ENCODE data around the gene EFCAB14. TPM values are rescaled to one million over a fixed set of nuclear protein-coding genes. Genes with fewer than 3 reads are reported as not detected.

Gene EFCAB14
- total RNA-seq, 1 experiment from 2014 or later, result 52.5 TPM

- BruUV-seq (replicated peaks), result no TSS peak
- Histone ChIP-seq H3K9ac (ENCODE audit: low read length) (no peak overlapping the region), H3K79me2 (ENCODE audit: insufficient read depth, low read length) (no peaks in the 10 kb centered on the region), H3K4me3 (replicated peaks in 1 of 2; ENCODE audit: low read depth in 1 of 2, low read length in 2 of 2) (no peak overlapping the region), H4K20me1 (ENCODE audit: insufficient read depth) (no peaks in the 10 kb centered on the region), H3K36me3 (ENCODE audit: control insufficient read depth in 1 of 2, insufficient read depth in 2 of 2, low read length in 2 of 2) (peaks cover 0 to 4% of the 10 kb centered on the region in 2 experiments; a peak in 1 of 4 replicates), H3K4me2 (ENCODE audit: low read length) (no peak overlapping the region; the same call in 1 of the 2 replicates), H3K9me2 (ENCODE audit: insufficient read depth) (no peaks in the 10 kb centered on the region), H3K27ac (ENCODE audit: low read depth, low read length) (no peak overlapping the region), H3K4me1 (ENCODE audit: control insufficient read depth in 1 of 2, insufficient read depth in 2 of 2, low read length in 2 of 2) (peaks cover 0 to 6% of the 10 kb centered on the region in 2 experiments; a peak in 2 of 4 replicates), H3K9me3 (ENCODE audit: control insufficient read depth in 1 of 2, insufficient read depth in 1 of 2, low read depth in 1 of 2, low read length in 2 of 2) (no peaks in the 10 kb centered on the region), H2AFZ (ENCODE audit: low read depth, low read length, poor library complexity, severe bottlenecking) (no peak overlapping the region), H3K27me3 (ENCODE audit: insufficient read depth, low read length) (no peaks in the 10 kb centered on the region)
- ChIA-PET POLR2A (no interaction called here), CTCF (no interaction called here), RAD21 (ENCODE audit: low non-redundant PET in 1 of 2, low total read pairs in 2 of 2, uncharacterized antibody in 2 of 2, unreplicated experiment in 2 of 2) (no interaction called here)
- ATAC-seq (peak; percentile 42; the same call in 1 of the 2 replicates), DNase-seq (ENCODE audit: low read depth, low spot score) (no peak)
- intact Hi-C loops (cut with micrococcal nuclease), result no loop called here
- TF ChIP-seq RAD21 (IDR thresholded peaks at IDR 0.05; ENCODE audit: low read depth) (no peak), YY1 (IDR thresholded peaks at IDR 0.05; ENCODE audit: extremely low read depth, insufficient replicate concordance, low read depth, low read length) (no peak), POLR2AphosphoS5 (IDR thresholded peaks at IDR 0.05; ENCODE audit: low read depth, low read length) (no peak), EGR1 (IDR thresholded peaks at IDR 0.05; ENCODE audit: low read depth) (no peak), SRF (IDR thresholded peaks at IDR 0.05; ENCODE audit: low read depth) (no peak), JUND (IDR thresholded peaks at IDR 0.05) (no peak), CBX3 (IDR thresholded peaks at IDR 0.05; ENCODE audit: low read depth) (no peak), TCF7L2 (IDR thresholded peaks at IDR 0.05; ENCODE audit: borderline replicate concordance, extremely low read depth, insufficient read depth, insufficient read length) (no peak), EZH2 (IDR thresholded peaks at IDR 0.05) (no peak), MAX (IDR thresholded peaks at IDR 0.05) (no peak), SIN3A (IDR thresholded peaks at IDR 0.05; ENCODE audit: low read depth) (no peak), SP1 (IDR thresholded peaks at IDR 0.05; ENCODE audit: low read depth) (no peak), CEBPB (IDR thresholded peaks at IDR 0.05; ENCODE audit: low read depth) (no peak), FOSL1 (IDR thresholded peaks at IDR 0.05; ENCODE audit: low read depth) (no peak)
- TF ChIP-seq, protein P1, sequence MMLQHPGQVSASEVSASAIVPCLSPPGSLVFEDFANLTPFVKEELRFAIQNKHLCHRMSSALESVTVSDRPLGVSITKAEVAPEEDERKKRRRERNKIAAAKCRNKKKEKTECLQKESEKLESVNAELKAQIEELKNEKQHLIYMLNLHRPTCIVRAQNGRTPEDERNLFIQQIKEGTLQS (IDR thresholded peaks at IDR 0.05), result no peak
- TF ChIP-seq, protein P2, sequence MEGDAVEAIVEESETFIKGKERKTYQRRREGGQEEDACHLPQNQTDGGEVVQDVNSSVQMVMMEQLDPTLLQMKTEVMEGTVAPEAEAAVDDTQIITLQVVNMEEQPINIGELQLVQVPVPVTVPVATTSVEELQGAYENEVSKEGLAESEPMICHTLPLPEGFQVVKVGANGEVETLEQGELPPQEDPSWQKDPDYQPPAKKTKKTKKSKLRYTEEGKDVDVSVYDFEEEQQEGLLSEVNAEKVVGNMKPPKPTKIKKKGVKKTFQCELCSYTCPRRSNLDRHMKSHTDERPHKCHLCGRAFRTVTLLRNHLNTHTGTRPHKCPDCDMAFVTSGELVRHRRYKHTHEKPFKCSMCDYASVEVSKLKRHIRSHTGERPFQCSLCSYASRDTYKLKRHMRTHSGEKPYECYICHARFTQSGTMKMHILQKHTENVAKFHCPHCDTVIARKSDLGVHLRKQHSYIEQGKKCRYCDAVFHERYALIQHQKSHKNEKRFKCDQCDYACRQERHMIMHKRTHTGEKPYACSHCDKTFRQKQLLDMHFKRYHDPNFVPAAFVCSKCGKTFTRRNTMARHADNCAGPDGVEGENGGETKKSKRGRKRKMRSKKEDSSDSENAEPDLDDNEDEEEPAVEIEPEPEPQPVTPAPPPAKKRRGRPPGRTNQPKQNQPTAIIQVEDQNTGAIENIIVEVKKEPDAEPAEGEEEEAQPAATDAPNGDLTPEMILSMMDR (IDR thresholded peaks at IDR 0.05 in 2 of 3, conservative IDR thresholded peaks at IDR 0.05 in 1 of 3; ENCODE audit: borderline replicate concordance in 1 of 3, insufficient read depth in 1 of 3, low read depth in 2 of 3, low read length in 2 of 3), result no peak
- TF ChIP-seq, protein P3, sequence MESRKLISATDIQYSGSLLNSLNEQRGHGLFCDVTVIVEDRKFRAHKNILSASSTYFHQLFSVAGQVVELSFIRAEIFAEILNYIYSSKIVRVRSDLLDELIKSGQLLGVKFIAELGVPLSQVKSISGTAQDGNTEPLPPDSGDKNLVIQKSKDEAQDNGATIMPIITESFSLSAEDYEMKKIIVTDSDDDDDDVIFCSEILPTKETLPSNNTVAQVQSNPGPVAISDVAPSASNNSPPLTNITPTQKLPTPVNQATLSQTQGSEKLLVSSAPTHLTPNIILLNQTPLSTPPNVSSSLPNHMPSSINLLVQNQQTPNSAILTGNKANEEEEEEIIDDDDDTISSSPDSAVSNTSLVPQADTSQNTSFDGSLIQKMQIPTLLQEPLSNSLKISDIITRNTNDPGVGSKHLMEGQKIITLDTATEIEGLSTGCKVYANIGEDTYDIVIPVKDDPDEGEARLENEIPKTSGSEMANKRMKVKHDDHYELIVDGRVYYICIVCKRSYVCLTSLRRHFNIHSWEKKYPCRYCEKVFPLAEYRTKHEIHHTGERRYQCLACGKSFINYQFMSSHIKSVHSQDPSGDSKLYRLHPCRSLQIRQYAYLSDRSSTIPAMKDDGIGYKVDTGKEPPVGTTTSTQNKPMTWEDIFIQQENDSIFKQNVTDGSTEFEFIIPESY (IDR thresholded peaks at IDR 0.05; ENCODE audit: extremely low read depth, insufficient replicate concordance, low read length), result no peak
Measured at GRCh38 chr1:46643368-46643775, 75.5 kb downstream of the EFCAB14 start.
